Measurements from ENCODE around the gene RIMKLA.

DNA sequence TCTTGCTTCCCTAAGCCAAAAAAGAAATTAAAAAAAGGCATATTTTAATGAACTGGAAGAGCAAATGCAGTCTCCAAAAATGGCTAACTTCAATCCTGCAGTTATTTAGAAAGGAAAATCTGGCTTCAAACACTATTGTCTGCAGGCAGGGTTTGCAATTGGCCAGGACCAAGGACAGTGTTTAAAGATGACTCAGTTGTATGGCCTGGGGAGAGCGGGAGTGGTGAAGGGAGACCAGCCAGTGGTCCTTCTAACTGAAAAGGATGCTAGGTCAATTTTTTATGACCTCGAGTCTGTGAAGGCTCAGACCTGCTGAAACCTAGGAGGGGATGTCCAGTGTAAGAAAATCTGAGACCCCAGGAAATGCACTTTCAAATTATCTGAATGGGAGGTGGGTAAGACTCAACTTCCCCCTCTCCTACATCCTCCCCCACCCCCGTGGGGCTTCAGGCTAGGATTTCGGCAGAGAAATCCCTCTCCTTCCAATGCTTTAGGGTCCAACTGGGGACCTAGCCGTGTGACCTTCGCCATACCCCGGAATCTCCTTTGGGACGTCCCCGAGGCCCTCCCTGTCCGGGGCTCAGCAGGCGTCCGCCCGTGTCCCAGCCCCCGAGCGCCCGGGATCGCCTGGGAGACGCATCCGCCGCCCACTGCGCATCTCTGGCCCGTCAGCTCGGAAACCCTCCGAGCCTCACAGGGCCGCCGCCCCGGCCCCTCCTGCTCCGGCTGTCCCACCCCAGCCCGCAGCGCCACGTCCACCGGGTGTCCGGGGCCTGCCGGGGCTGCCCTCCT, 602 bp upstream of the RIMKLA start:
- TF ChIP-seq, protein P1, sequence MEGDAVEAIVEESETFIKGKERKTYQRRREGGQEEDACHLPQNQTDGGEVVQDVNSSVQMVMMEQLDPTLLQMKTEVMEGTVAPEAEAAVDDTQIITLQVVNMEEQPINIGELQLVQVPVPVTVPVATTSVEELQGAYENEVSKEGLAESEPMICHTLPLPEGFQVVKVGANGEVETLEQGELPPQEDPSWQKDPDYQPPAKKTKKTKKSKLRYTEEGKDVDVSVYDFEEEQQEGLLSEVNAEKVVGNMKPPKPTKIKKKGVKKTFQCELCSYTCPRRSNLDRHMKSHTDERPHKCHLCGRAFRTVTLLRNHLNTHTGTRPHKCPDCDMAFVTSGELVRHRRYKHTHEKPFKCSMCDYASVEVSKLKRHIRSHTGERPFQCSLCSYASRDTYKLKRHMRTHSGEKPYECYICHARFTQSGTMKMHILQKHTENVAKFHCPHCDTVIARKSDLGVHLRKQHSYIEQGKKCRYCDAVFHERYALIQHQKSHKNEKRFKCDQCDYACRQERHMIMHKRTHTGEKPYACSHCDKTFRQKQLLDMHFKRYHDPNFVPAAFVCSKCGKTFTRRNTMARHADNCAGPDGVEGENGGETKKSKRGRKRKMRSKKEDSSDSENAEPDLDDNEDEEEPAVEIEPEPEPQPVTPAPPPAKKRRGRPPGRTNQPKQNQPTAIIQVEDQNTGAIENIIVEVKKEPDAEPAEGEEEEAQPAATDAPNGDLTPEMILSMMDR (IDR thresholded peaks at IDR 0.05), result no peak
- TF ChIP-seq POLR2AphosphoS5 (IDR thresholded peaks at IDR 0.05), result no peak
